GM19240 (cell line): ENCODE results near the gene UBLCP1.
"Not testable (repeated sequence)": the region's sequence is repeated elsewhere in the genome, so short reads cannot be mapped to it uniquely, and the experiment has no call there.

Source experiments
- DNase-seq: peaks from one replicate; pipeline ENCODE4 v3.0.0; 2011; ENCODE audit warnings: low spot score; ENCODE audit not compliant: insufficient read length

UBLCP1 gene

GRCh38 chr5:159262859-159263568, at the start of gene UBLCP1:
UBLCP1 (plus strand) TSS chr5:159263290; CDS start chr5:159268916, 5,626 bp downstream.
- peak; percentile 61 for DNase-seq

GRCh38 chr5:159214486-159215271, 48.4 kb upstream of the UBLCP1 start:
- DNase-seq = no peak

- no peak for DNase-seq
These were observed 47.2 kb upstream of the UBLCP1 start for GRCh38 chr5:159215886-159216285.

- DNase-seq = no peak
These were observed 46.6 kb upstream of the UBLCP1 start for GRCh38 chr5:159216454-159216853.

- no peak for DNase-seq
These were observed 45.9 kb upstream of the UBLCP1 start for GRCh38 chr5:159217236-159217635.

- no peak for DNase-seq
These were observed 44.5 kb upstream of the UBLCP1 start for GRCh38 chr5:159218595-159219023.

- DNase-seq = no peak
These were observed 42.9 kb upstream of the UBLCP1 start for GRCh38 chr5:159220206-159220605.

GRCh38 chr5:159223469-159223868, 39.6 kb upstream of the UBLCP1 start:
- no peak for DNase-seq

GRCh38 chr5:159224471-159224870, 38.6 kb upstream of the UBLCP1 start:
- no peak for DNase-seq

GRCh38 chr5:159226451-159226850, 36.6 kb upstream of the UBLCP1 start:
- no peak for DNase-seq

GRCh38 chr5:159227452-159227851, 35.6 kb upstream of the UBLCP1 start:
- DNase-seq = no peak

- not testable (repeated sequence) for DNase-seq
These were observed 35.0 kb upstream of the UBLCP1 start for GRCh38 chr5:159228097-159228496.

GRCh38 chr5:159230657-159231056, 32.4 kb upstream of the UBLCP1 start:
- DNase-seq = no peak

- DNase-seq = no peak
These were observed 31.9 kb upstream of the UBLCP1 start for GRCh38 chr5:159231167-159231566.

GRCh38 chr5:159235871-159236520, 27.1 kb upstream of the UBLCP1 start:
- DNase-seq = not testable (repeated sequence)

- DNase-seq = no peak
These were observed 22.7 kb upstream of the UBLCP1 start for GRCh38 chr5:159240301-159240870.

- no peak for DNase-seq
These were observed 21.0 kb upstream of the UBLCP1 start for GRCh38 chr5:159241946-159242552.

GRCh38 chr5:159242656-159243055, 20.4 kb upstream of the UBLCP1 start:
- DNase-seq = no peak

GRCh38 chr5:159243385-159243784, 19.7 kb upstream of the UBLCP1 start:
- DNase-seq = no peak

GRCh38 chr5:159244163-159244562, 18.9 kb upstream of the UBLCP1 start:
- DNase-seq = no peak

GRCh38 chr5:159244890-159245289, 18.2 kb upstream of the UBLCP1 start:
- no peak for DNase-seq
